Prostate gland (tissue), 2 donors: ENCODE results near the gene CATSPERD.

Source experiments
- CTCF ChIP-seq, 4 experiments: fragments of 200-600 bp in 2 of 4; fragments of 450-650 bp in 2 of 4; sonication (generic) in 2 of 4; IDR thresholded peaks; 1 replicate in 3 of 4; 2 replicates in 1 of 4; pipeline ENCODE4 v1.5.1; 2016 to 2019; ENCODE audit warnings: antibody characterized with exemption in 4 of 4, mild to moderate bottlenecking in 2 of 4, moderate library complexity in 2 of 4
- POLR2A ChIP-seq: fragments of 450-650 bp; IDR thresholded peaks from one replicate; pipeline ENCODE4 v1.6.1; 2016; ENCODE audit warnings: antibody characterized with exemption, mild to moderate bottlenecking

GRCh38 chr19:5782322-5782721 lies 61.9 kb downstream of the CATSPERD start:
- TF ChIP-seq POLR2A (no peak), CTCF (IDR thresholded peaks at IDR 0.05) (no peak)
